OCI-LY7 (cell line): ENCODE results near the gene DAPK1.

Source experiments
- CTCF ChIP-seq: fragments of 200-600 bp; sonication (generic); conservative IDR thresholded peaks from 2 replicates; pipeline ENCODE4 v1.5.1; 2014; ENCODE audit warnings: mild to moderate bottlenecking, antibody characterized with exemption, low read length, moderate library complexity, mixed read lengths
- EZH2phosphoT487 ChIP-seq: fragments of 200-600 bp; sonication (generic); IDR thresholded peaks from 2 replicates; pipeline ENCODE4 v1.6.1; 2018; ENCODE audit warnings: low read depth, borderline replicate concordance, mild to moderate bottlenecking, mixed run types, antibody characterized with exemption, low read length, moderate library complexity, mixed read lengths

- TF ChIP-seq CTCF (no peak), EZH2phosphoT487 (no peak)
These were observed 133.2 kb downstream of the DAPK1 start for GRCh38 chr9:87630846-87631245.
